Stimulated activated CD4-positive, alpha-beta T cell treated with anti-CD3 and anti-CD28 coated beads, TNF-alpha, amount 100 ng/mL, for 4 hours (primary cell): ENCODE results near the gene PHLDA2.
"Not testable (repeated sequence)": the region's sequence is repeated elsewhere in the genome, so short reads cannot be mapped to it uniquely, and the experiment has no call there.

Source experiments
- DNase-seq, 3 experiments: peaks; one replicate each; pipeline ENCODE4 v3.0.0-alpha.2; 2020; ENCODE audit warnings: low read depth in 3 of 3

PHLDA2 gene

DNA sequence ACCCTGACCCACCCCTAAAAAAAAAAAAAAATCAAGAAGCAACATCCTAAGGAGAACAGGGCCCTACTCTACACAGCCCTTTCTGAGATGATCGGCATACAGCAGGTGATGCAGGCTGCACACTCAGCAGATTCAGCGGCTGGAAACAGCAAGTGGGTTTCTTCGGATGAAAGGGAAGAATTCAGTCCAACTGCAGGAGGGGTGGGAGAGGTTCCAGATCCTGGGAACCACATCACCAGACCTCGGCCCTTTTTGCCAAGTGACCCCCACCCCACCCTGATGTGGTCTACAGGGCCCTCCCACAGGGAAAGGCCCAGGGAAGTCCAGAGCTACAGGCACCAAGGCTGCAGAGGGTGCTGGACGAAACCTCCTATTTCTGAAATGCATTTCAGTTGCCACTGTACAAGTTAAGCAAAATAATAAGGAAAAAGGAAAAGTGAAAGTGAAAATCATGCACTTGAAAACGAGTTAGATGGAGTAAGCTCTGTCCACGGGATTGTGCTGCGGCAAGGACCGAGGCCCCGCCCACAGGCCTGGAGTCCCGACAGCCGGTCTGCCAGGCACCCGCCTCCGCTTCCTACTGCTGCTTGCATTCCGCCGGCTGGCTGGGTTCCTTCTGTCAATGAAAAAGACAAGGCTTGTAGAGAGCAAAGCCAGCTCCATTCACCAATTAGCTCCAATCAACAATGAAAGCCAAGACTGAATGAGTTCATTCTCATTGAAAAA lies 16.0 kb upstream of the PHLDA2 start:
- peak in 1 of 3 experiments; percentile 30 for DNase-seq

DNA sequence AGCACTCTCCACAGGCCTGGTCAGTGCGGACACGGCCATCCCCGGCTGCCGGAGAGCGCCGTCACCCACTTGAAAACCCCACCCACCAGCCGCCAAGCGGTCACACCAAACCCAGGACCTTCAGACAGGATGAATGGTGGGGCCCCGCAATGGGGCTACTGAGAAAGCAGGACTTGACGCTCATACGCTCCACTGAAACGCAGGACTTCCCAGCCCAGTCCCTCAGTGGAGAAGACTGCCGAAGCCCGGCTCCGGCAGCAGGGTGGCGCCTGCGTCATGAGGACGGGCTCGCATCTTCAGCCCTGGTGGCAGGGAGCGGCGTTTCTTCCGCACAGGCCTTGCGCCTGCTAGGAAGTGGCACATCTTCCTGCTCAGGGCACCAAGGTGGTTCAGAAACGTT lies 15.3 kb upstream of the PHLDA2 start:
- no peak for DNase-seq

DNA sequence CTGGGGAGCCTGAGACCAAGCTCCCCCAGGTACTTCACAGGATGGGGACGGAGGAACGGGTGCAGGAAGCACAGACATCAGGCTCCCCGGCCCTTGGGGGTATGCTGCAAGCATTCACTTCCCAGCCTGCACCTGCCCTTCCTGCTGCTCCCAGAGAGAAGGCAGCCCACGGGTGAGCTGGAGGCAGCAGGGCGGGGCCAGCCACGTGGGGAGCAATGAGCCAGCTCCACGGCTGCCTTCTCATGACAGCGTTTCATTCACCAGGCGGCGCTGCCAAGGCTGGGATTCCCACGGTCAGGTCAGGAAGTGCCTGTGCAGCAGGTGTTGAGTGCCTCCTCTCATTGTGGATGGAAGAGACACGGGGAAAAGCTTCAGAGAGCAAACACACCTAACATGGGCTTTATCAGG lies 14.5 kb upstream of the PHLDA2 start:
- no peak for DNase-seq

DNA sequence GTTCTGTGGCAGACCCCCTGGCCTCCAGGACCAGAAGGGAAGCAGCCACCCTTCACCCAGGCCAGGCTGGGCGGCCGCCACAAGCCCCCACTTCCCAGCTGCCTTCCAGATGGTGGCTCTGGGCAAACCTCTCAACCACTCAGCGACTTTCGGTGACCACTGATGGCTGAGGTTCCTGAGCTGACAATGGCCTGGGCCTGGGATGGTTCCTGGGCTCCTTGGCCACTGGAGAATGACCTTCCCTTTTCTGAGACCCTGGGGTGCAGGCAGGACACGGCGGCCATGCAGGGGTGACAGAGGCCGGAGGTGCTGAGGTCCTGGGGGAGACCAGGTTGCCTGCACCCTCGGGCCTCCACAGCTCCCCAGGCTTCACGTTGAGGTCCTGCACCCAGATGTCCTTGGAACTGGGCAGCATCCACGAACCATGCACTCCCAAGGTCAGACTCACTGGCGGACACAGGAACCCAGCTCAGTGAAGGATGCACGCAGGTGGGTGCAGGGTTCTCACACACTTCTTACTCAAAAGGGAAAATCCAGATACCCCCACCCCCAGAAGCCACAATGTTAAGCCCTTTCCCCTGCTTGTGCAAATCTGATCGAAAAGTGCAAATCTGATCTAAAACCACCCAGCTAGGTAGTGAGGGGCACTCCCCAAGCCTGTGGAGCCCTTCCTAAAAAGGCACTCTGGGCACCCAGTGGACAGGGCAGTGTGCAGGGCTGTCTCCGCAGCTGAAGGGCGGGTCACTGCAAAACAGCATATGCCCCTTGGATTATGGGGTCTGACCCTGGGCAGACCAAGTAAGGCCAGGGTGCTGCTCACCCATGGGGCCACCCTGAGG lies 13.9 kb upstream of the PHLDA2 start:
- no peak for DNase-seq

DNA sequence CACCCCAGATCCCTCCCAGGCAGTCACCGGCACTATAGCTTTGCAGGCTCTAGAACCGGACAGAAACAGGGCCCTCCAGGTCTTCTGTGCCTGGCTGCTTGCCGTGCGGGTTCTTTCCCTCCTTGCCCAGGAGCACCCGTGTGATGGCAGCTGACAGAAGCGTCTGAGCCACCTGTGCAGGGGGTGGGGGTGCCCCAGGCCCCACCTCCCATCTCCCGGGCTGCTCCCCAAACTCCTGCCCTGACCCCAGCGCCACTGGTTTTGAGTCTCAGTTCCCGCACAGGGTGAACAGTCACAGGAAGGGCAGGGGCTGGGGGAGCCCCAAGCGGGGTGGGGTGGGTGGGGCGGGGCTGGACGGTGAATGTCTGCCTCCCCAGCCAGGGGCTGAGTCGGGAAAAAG lies 13.2 kb upstream of the PHLDA2 start:
- DNase-seq, result no peak

DNA sequence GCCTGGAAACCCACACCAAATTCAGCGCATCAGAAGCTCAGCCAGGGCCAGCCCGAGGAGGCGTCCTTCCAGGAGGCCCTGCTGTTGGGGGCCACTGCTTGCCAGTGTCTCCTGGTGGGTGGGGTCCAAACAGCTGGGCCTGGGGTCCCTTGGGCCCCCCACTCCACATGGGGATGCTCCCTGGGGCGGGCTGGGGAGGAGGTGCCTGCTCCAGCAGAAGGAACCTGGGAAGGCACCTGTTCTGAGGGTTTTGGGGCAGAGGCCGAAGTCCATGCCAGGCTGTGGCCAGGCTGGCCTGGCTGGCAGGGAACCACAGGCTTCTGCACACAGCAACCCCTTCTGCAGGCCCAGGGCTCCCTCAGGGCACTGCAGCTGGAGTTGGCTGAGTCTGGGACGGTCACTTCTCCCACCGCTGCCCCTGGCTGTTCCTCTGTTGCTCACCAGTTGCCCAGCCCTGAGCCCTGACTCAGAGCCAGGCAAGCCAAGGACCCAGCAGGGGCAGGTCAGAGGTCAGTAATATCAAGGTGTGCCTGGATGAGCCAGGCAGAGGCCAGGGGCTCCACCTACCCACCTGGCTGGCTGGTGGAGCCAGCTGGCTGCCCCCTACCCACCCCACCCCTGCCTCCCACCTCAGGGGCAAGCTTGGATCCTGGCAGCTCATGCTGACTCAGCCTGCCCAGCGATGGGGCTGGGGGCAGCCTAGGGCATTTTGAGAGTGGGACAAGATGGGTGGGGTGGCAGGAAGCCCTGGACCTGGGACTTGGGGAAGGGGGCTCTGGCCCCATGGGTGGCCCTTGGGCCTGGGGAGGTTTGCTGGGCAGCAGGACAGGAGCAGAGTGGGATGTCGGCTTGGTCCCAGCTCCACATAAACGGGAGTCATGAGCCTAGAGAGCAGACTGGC lies 12.0 kb upstream of the PHLDA2 start:
- no peak for DNase-seq

DNA sequence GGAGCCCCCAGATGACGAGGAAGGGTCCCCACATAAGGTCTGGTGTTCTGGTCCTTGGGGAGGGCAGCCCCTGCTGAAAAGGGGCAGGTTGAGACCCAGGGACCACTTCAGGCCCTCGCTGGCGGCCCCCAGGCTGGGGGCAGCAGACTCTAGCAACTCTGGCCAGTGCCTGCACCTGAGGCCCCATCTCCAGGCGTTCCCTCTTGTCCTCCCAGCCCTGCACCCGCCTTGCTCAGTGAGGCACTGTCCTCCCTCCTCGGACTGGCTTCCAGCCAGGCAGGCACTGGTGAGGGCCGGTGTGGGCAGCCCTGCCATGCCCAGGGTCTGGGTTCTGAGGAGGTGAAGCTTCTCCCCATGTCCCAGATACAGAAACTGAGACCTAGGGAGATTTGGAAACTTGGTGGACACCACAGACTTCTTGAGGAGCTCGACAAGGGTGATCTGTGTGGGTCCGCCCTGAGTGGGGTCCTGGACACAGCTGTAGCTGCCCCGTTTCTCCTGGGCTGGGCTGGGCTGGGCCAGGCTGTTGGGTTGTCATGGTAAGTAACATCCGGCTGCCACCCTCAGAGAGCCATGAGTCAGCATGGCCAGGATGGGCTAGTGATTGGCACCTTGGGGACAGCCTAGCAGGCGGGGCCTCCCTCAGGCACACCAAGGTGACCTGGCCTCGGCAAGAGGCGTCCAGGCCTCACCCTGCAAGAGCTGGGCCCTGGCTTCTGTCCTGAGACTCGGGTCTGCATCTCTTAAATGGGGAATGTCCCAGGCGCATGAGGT lies 11.1 kb upstream of the PHLDA2 start:
- no peak for DNase-seq

DNA sequence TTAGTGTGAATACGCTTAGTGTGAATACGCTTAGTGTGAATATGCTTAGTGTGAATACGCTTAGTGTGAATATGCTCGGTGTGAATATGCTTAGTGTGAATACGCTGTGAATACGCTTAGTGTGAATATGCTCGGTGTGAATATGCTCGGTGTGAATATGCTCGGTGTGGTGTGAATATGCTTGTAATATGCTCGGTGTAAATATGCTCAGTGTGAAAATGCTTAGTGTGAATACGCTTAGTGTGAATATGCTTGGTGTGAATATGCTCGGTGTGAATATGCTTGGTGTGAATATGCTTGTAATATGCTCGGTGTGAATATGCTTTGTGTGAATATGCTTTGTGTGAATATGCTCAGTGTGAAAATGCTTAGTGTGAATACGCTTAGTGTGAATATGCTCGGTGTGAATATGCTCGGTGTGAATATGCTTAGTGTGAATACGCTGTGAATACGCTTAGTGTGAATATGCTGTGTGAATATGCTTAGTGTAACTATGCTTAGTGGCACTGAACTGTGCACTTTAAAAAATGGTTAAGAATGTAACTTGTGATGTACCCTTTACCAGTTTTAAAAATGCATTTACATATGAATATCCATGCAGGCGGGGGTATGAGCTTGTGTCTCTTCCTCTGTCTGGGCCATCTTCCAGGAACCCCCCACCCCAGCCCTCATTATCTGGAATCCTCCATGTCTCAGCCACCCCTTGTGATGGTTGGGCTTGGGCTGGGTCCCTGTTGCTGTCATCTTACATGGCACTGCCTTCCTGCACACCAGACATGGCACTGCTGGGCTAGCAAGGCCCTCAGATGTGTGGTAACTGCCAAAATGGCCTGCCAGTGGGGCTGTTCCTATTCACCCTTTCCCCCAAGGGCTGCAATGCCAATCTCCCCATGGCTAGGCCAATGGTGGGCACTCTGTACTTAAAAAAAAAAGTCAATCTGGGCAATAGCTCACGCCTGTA lies 9.5 kb upstream of the PHLDA2 start:
- not testable (repeated sequence) for DNase-seq

DNA sequence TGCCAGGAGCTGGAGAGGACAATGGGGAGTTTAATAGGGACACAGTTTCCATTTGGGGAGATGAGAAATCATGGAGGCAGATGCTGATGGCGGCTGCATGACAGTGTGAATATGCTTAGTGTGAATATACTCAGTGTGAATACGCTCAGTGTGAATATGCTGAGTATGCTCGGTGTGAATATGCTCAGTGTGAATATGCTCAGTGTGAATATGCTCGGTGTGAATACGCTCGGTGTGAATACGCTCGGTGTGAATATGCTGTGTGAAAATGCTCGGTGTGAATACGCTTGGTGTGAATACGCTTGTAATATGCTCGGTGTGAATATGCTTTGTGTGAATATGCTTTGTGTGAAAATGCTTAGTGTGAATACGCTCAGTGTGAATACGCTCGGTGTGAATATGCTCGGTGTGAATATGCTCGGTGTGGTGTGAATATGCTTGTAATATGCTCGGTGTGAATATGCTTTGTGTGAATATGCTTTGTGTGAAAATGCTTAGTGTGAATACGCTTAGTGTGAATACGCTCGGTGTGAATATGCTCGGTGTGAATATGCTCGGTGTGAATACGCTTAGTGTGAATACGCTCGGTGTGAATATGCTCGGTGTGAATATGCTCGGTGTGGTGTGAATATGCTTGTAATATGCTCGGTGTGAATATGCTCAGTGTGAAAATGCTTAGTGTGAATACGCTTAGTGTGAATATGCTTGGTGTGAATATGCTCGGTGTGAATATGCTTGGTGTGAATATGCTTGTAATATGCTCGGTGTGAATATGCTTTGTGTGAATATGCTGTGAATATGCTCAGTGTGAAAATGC lies 8.6 kb upstream of the PHLDA2 start:
- not testable (repeated sequence) for DNase-seq

DNA sequence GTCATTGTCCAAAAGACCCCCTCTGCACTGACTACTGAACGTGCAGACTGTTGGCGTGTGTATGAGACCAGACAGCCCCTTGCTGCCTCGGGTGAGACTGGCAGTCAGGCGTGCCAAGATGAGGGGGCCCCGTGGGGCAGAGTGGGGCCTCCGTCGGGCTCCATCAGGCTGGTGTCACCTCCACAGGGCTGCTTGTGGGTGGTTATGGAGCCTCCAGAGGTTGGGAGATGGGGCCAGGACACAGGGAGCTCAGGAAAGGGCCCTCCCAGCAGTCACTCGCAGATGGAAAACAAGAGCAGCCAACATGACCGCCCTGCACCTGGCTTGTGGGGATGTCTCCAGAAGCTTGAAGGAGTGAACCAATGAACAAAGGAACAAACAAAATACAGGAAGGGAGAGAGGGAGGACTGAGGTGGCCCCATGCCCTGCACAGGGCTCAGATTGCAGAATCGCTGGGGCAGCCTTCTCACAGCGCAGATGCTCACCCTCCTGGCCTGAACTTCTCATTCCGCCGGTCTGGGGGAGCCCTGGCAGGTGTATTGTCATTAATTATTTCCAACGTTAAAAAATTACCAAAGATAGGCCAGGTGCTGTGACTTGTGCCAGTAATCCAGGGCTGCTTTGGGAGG lies 5.5 kb upstream of the PHLDA2 start:
- no peak for DNase-seq

DNA sequence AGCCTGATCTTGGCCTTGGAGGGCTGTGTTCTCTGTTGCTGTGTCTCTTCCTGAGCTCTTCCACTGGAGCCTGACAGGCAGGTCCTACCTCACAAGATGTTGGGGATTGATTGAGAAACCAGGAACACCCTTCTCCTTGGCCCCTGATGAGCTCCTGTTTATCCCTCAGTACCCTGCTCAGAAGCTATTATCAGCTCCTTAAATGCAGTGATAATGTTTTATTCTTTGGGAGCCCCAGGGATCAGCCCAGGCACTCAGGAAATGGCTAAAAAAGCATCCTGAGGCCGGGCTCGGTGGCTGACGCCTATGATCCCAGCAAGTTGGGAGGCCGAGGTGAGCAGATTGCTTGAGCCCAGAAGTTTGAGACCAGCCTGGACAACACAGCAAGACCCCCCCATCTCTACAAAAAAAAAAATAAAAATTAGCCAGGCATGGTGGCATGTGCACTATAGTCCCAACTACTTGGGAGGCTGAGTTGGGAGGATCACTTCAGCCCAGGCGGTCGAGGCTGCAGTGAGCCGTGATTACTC lies 4.9 kb upstream of the PHLDA2 start:
- DNase-seq, result no peak

DNA sequence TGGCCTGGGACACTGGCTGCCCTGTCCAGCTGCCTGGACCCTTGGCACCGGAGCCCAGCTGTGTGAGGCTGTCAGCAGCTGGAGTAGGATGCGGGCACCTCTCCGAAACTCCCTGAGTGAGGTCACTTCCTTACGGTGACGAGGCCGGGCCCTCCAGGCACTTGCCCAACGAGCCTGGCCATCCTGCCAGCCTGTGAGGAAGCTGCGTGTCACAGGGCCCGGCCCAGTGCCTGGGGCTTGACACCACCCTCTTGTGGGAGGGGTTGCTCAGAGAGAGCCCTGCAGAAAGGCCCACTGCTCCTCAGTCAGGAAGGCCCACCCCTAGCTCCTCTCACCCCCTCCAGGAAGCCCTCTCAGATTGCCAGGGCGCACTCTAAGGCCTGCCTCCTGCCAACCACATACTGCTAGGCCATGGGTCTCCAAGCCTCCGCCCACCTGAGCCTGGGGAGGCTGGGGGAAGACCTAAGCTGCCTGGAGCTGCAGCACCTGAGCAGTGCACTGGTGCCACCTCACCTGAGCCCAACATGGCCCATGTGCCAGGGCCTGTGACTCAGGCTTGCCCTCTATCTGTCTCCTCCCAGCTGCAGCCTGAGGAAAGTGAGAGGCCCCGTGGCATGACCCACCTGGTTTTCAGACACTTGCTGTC lies 4.3 kb upstream of the PHLDA2 start:
- DNase-seq, result no peak

DNA sequence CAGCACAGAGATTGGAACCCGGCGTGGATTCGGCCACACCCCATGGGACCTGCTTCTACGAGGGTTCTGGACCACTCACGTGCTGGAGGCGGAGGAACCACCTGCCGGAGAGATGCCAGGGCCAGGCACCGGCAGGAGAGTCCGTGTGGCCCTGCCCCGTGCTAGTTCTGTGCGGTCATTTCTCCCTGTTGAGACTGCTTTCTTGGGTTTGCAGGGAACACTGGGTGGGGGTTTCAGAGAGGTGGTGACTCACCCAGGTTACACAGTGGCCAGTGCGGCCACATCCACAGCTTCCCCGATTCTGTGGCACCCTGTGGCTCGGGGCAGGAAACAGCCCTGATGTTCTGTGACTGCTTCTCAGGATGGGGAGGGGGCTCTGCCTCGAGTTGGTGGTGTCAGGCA lies 3.6 kb upstream of the PHLDA2 start:
- DNase-seq, result no peak

DNA sequence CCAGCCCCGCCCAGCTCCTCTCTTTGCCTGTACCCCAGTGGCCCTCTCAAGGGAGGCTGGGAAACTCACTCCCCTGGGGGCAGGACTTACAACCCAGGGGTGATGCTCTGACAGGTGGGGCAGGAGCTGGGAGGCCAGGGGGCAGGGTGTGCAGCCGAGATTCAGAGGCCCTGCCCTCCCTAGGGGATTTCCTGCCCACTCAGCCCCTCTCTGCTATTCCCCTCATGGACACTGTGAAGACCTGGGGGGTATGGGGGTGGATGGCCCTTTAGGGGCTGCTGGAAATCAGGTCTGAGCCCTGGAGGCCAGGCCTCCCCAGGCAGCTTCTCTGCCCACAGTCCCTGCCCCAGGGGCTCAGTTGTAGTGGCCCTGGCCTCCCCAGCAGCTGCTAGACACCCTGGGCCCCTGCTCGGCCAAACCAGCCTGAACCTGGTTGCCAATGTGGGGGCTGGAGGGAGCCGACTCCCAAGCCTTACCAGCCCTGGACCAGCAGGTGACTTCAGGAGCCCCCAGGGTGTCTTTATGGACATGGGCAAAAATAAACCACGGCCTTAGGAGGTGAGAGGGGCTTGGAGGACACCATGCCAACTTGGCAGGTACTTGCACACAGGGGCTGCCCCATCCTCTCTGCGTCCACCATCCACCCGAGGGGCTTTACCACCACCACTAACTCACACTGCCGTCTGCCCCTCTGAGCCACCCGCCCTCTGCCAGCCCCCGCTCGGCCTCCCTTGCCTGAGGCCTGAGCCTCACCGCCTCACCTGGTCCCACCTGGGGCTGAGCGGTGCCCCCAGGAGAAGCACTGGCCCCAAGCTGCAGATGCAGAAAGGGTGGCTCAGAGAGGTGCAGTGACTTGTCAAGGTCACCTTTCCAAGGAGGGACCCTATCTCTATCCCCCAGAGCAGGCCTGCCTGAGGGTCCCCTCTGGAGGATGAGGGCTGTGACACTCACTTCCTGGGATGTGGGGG lies 2.8 kb upstream of the PHLDA2 start:
- no peak for DNase-seq

DNA sequence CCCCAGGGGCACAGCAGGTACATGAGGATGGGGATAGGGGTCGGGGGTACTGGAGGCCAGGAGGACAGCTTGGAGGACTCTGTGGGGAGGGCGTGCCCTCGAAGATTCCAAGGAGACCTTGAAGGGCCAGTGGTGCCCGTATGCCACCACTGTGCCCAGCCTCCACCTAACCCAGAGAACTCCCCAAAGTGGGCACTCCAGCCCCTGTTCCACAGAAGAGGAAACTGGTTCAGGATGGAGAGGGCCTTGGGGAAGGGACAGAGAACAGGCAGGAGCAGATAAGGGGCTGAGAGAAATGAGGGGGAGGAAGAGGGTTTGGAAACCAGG lies 2.2 kb upstream of the PHLDA2 start:
- DNase-seq, result no peak

DNA sequence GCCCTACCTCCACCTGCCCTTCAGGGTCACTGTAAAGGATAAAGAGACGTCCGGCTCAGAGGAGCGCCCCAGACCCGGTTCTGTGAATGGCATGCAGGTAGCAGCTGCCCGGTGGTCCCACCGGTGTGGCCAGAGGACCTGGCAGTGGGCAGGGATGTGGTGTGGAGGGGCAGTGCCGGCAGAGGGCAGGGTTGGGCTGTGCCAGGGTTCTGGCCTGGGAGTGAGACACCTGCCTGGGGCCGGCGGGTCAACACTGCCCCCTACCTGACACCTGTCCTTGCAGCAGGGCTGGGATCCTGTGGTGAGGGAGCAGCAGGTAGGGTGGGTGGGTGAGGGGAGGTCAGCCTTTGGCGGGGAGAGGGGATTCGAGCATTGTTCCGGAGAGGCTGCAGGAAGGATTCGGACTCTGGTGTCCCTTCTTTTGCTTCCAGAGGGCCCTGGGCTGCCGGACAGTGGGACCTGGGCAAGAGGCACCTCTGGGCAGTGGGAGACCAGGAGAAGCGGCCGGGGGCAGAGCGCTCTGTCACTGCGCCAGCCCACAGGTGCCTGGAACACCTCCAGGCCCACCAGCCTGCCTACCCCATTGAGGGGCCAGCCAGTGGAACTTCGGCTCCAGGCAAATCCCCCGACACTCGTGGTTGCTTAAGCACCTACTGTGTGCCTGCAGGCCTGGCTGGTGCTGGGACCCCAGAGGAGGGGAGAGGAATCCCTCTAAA lies 1.6 kb upstream of the PHLDA2 start:
- DNase-seq, result peak in 1 of 3 experiments; percentile 19
